Measurements from ENCODE around the gene ARRB1.
"Not testable (repeated sequence)": the region's sequence is repeated elsewhere in the genome, so short reads cannot be mapped to it uniquely, and the experiment has no call there.

- not testable (repeated sequence) for TF ChIP-seq SMC3 (IDR thresholded peaks at IDR 0.05; ENCODE audit: borderline replicate concordance, low read length); MYC (IDR thresholded peaks at IDR 0.05; ENCODE audit: insufficient read depth, insufficient read length, insufficient replicate concordance, low read length, severe bottlenecking); ZBED1 (IDR thresholded peaks at IDR 0.05; ENCODE audit: borderline replicate concordance); CTCF (IDR thresholded peaks at IDR 0.05 in 2 of 3, conservative IDR thresholded peaks at IDR 0.05 in 1 of 3; ENCODE audit: control insufficient read depth in 2 of 3, extremely low read depth in 1 of 3, insufficient read depth in 1 of 3, low read depth in 3 of 3, low read length in 3 of 3)
Measured at GRCh38 chr11:75330886-75331285, 20.6 kb downstream of the ARRB1 start.

All from GM12878 (cell line).